Effector memory CD4-positive, alpha-beta T cell (primary cell): ENCODE data around the gene MANEAL.

Experiments used
- DNase-seq, 3 donors: peaks; one replicate each; pipeline ENCODE4 v3.0.0-alpha.2; 2020
- H3K27ac ChIP-seq: 2 replicates; pipeline ENCODE4 v1.7.0; 2013; ENCODE audit warnings: mild to moderate bottlenecking, low read length, moderate library complexity; ENCODE audit not compliant: insufficient read depth, poor library complexity, severe bottlenecking
- H3K27me3 ChIP-seq: replicated peaks from 2 replicates; pipeline ENCODE4 v1.7.0; 2013; ENCODE audit warnings: mild to moderate bottlenecking, low read length; ENCODE audit not compliant: insufficient read depth, control insufficient read depth, poor library complexity, severe bottlenecking
- H3K36me3 ChIP-seq: 2 replicates; pipeline ENCODE4 v1.7.0; 2013; ENCODE audit warnings: mild to moderate bottlenecking, low read length, moderate library complexity; ENCODE audit not compliant: control insufficient read depth, insufficient read depth
- H3K4me1 ChIP-seq: 2 replicates; pipeline ENCODE4 v1.7.0; 2013; ENCODE audit warnings: low read length, mild to moderate bottlenecking; ENCODE audit not compliant: control insufficient read depth, insufficient read depth, poor library complexity, severe bottlenecking
- H3K4me3 ChIP-seq: 2 replicates; pipeline ENCODE4 v1.7.0; 2013; ENCODE audit warnings: low read length, low read depth, mild to moderate bottlenecking; ENCODE audit not compliant: insufficient read depth, poor library complexity, severe bottlenecking
- H3K9me3 ChIP-seq: 2 replicates; pipeline ENCODE4 v1.7.0; 2013; ENCODE audit warnings: mild to moderate bottlenecking, low read length, moderate library complexity; ENCODE audit not compliant: control insufficient read depth

MANEAL gene

GRCh38 chr1:37845786-37846185, 52.1 kb downstream of the MANEAL start:
- Histone ChIP-seq H3K4me1 (no peaks in the 10 kb centered on the region), H3K27me3 (no peaks in the 10 kb centered on the region), H3K9me3 (no peaks in the 10 kb centered on the region), H3K27ac (no peak overlapping the region), H3K4me3 (no peak overlapping the region), H3K36me3 (peaks cover 6% of the 10 kb centered on the region)
- DNase-seq, result no peak

DNA sequence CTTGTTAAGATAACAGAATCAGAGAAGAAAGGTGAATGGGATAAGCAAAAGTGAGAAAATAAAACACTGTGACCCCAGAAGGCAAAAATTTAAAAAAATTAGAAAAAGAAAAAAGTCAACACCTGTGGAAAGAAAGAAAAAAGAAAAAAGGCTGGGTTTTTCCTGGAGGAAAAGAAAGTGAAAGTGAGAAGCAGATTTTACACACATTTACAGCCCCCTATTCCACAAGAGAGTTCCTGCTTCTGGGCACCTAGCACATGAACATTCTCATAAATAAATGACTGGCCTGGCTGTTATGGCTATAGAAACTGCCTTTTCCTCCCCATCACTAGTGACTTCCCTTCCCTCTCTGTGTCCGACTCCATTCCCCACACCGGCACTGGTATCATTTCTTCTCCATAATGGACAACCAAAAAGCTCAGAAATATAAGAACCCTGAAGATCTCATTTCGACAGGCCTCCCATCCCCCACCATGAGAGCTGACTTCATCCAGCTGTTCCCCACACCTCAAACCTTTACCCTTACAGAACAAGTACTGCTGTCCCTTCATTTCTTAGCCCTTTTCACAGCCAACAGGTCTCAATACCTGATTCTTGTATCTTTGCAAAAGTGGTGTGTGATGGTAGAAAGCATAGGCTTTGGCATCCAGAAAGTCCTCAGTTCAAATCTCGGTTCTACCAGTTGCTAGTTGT, 53.1 kb downstream of the MANEAL start:
- Histone ChIP-seq H3K4me3 (no peak overlapping the region), H3K36me3 (peaks cover 10% of the 10 kb centered on the region), H3K27me3 (no peaks in the 10 kb centered on the region), H3K4me1 (no peaks in the 10 kb centered on the region), H3K27ac (no peak overlapping the region), H3K9me3 (no peaks in the 10 kb centered on the region)
- no peak for DNase-seq

GRCh38 chr1:37849480-37849879, 55.8 kb downstream of the MANEAL start:
- Histone ChIP-seq H3K9me3 (no peaks in the 10 kb centered on the region), H3K27me3 (no peaks in the 10 kb centered on the region), H3K36me3 (peaks cover 10% of the 10 kb centered on the region), H3K27ac (no peak overlapping the region), H3K4me1 (peaks cover 4% of the 10 kb centered on the region), H3K4me3 (no peak overlapping the region)
- no peak for DNase-seq

DNA sequence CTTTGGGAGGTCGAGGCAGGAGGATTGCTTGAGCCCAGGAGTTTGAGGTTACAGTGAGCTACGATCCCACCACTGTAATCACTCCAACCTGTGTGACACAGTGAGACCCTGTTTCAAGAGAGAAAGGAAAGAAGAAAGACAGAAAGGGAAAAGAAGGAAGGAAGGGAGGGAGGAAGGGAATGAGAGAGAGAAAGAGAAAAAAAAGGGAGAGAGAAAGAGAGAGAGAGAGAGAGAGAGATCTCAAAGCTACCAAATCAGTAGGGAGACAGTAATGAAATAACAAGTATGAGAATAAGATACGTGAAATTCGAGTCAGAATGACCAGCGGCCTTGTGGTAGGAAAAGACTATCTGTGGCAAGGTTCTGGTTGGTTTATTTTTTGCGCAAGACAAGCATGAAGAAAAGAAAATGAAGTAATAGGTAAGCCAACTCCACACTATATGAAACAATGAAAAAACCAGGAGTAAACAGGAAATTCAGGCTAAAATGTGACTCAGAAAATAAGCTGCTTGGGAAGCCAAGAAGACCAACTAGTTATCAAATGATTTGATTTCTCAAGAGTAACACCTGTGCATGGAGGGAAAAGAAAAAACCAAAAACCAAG, 56.8 kb downstream of the MANEAL start:
- H3K9me3 ChIP-seq, result no peaks in the 10 kb centered on the region
- no peaks in the 10 kb centered on the region for H3K27me3 ChIP-seq
- no peak for DNase-seq
- H3K27ac ChIP-seq, result no peak overlapping the region
- peaks cover 10% of the 10 kb centered on the region for H3K36me3 ChIP-seq
- H3K4me3 ChIP-seq, result no peak overlapping the region
- peaks cover 4% of the 10 kb centered on the region for H3K4me1 ChIP-seq
